ENCODE results near the gene NKX6-2. TPM values are rescaled to one million over a fixed set of nuclear protein-coding genes. Genes with fewer than 3 reads are reported as not detected.

The NKX6-2 gene
- total RNA-seq, 1 donor from 2014 or later: 2.6 TPM

GRCh38 chr10:132810141-132810806, 24.3 kb upstream of the NKX6-2 start:
- Histone ChIP-seq H3K36me3 (ENCODE audit: control insufficient read depth, insufficient read depth, low read length) (no peaks in the 10 kb centered on the region), H3K27me3 (ENCODE audit: control insufficient read depth, insufficient read depth, low read length) (peaks cover 26% of the 10 kb centered on the region), H3K4me3 (ENCODE audit: low read depth, low read length) (no peak overlapping the region)
- DNase-seq (ENCODE audit: low read depth): no peak
- TF ChIP-seq, protein P1, sequence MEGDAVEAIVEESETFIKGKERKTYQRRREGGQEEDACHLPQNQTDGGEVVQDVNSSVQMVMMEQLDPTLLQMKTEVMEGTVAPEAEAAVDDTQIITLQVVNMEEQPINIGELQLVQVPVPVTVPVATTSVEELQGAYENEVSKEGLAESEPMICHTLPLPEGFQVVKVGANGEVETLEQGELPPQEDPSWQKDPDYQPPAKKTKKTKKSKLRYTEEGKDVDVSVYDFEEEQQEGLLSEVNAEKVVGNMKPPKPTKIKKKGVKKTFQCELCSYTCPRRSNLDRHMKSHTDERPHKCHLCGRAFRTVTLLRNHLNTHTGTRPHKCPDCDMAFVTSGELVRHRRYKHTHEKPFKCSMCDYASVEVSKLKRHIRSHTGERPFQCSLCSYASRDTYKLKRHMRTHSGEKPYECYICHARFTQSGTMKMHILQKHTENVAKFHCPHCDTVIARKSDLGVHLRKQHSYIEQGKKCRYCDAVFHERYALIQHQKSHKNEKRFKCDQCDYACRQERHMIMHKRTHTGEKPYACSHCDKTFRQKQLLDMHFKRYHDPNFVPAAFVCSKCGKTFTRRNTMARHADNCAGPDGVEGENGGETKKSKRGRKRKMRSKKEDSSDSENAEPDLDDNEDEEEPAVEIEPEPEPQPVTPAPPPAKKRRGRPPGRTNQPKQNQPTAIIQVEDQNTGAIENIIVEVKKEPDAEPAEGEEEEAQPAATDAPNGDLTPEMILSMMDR (IDR thresholded peaks at IDR 0.05; ENCODE audit: insufficient read depth, low read length, poor library complexity, severe bottlenecking): no peak

DNA sequence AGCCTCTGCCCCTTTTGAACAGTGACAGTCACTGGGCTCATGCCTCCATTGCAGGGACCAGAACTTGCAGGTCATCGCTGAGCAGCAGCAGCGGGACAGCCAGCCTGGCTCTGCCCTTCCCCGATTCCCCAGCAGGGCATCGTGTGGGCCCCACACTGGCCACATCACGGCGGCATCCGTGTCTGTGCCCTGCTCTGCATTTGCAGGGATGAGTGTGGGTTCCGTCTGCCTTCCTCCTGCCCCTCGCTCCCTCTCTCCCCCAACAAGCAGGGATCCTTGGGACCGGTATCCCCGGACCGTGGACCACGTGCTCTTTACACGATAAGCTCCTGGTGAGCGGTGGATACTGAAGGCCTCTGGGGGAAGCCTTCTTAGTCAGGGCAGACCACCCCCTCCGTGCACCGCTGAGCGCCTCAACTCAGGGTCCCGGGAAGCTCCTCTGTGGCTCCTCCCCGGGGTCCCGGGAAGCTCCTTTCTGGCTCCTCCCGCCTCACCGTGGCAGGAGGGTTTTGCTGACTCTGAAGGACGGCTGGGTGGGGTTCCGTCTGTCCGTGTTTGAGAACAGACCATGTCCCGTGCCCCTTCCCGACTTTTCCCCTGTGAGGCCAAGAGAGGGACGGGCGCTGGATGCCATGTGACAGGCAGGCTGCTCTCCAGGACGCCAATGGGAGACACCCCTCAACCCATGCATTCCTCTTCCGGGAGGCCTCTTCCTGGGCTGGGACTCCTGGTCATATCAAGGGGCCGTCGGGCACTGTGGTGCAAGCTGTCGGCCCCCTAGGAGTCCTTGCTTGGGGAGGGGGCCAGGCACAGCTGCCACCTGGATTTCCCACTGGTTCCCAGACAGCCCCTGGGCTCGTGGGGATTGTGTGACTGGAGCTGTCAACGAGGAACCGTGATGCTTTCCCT, 23.5 kb upstream of the NKX6-2 start:
- no peak overlapping the region for H3K4me3 ChIP-seq (ENCODE audit: low read depth, low read length)
- peaks cover 29% of the 10 kb centered on the region for H3K27me3 ChIP-seq (ENCODE audit: control insufficient read depth, insufficient read depth, low read length)
- no peaks in the 10 kb centered on the region for H3K36me3 ChIP-seq (ENCODE audit: control insufficient read depth, insufficient read depth, low read length)
- TF ChIP-seq, protein P1 (IDR thresholded peaks at IDR 0.05; ENCODE audit: insufficient read depth, low read length, poor library complexity, severe bottlenecking): no peak
- DNase-seq (ENCODE audit: low read depth): no peak

GRCh38 chr10:132808383-132809231, 22.7 kb upstream of the NKX6-2 start:
- Histone ChIP-seq H3K36me3 (ENCODE audit: control insufficient read depth, insufficient read depth, low read length) (no peaks in the 10 kb centered on the region), H3K4me3 (ENCODE audit: low read depth, low read length) (no peak overlapping the region), H3K27me3 (ENCODE audit: control insufficient read depth, insufficient read depth, low read length) (peaks cover 29% of the 10 kb centered on the region)
- no peak for DNase-seq (ENCODE audit: low read depth)
- TF ChIP-seq, protein P1 (IDR thresholded peaks at IDR 0.05; ENCODE audit: insufficient read depth, low read length, poor library complexity, severe bottlenecking): no peak

DNA sequence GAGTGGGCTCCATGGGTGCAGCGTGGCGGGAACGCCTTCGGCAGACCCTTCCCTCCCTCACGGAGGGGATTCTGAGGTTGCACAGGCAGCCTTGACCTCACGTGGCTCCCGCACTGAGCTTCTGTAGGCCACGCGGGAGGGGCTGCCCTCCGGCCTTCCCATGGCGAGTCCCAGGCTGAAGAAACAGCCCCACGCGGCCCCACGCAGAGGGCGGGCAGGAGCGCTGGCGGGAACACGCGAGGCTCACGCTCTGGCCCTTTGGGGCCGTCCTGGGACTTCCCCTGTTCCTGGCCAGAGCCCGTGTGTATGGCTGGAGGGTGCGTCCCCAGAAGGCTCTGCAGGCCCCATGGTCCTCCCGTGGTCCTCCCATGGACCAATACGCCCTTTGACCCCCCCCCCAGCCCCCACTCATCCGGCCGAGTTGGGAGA, 21.7 kb upstream of the NKX6-2 start:
- no peak overlapping the region for H3K4me3 ChIP-seq (ENCODE audit: low read depth, low read length)
- peaks cover 29% of the 10 kb centered on the region for H3K27me3 ChIP-seq (ENCODE audit: control insufficient read depth, insufficient read depth, low read length)
- TF ChIP-seq, protein P1 (IDR thresholded peaks at IDR 0.05; ENCODE audit: insufficient read depth, low read length, poor library complexity, severe bottlenecking): no peak
- no peaks in the 10 kb centered on the region for H3K36me3 ChIP-seq (ENCODE audit: control insufficient read depth, insufficient read depth, low read length)
- DNase-seq (ENCODE audit: low read depth): no peak

GRCh38 chr10:132806561-132807003, 20.6 kb upstream of the NKX6-2 start:
- TF ChIP-seq, protein P1 (IDR thresholded peaks at IDR 0.05; ENCODE audit: insufficient read depth, low read length, poor library complexity, severe bottlenecking): no peak
- no peak for DNase-seq (ENCODE audit: low read depth)
- Histone ChIP-seq H3K36me3 (ENCODE audit: control insufficient read depth, insufficient read depth, low read length) (no peaks in the 10 kb centered on the region), H3K27me3 (ENCODE audit: control insufficient read depth, insufficient read depth, low read length) (peaks cover 29% of the 10 kb centered on the region), H3K4me3 (ENCODE audit: low read depth, low read length) (no peak overlapping the region)

All from kidney epithelial cell (primary cell).